Head of caudate nucleus (tissue), 42 donors: Measurements from ENCODE around the gene RAPGEF1.
A peak's percentile ranks its signal among the peaks of the same experiment; 100 is the strongest.

Source experiments
- DNase-seq, 42 donors: peaks; one replicate each; pipeline versions ENCODE4 v3.0.0 to v3.0.0-alpha.2; 2020 to 2021; ENCODE audit warnings: mixed read lengths in 7 of 42
- intact Hi-C: fragments of 100-400 bp; cut with DNase I; formaldehyde crosslinking; loops from one replicate; pipeline ENCODE4 v1.15.0; 2022

Gene RAPGEF1

GRCh38 chr9:131649646-131650045 is 90.2 kb downstream of the RAPGEF1 start:
- no peak for DNase-seq
- intact Hi-C loops, result no loop called here

- DNase-seq, result no peak
- intact Hi-C loops, result no loop called here
These were observed 94.6 kb downstream of the RAPGEF1 start for GRCh38 chr9:131645078-131645776.

GRCh38 chr9:131642496-131643083 is 97.3 kb downstream of the RAPGEF1 start:
- intact Hi-C loops, result no loop called here
- no peak for DNase-seq

GRCh38 chr9:131641618-131642495 is 98.0 kb downstream of the RAPGEF1 start:
- intact Hi-C loops, result no loop called here
- peak in 29 of 42 donors; percentile 22 to 77 (median 49) for DNase-seq

GRCh38 chr9:131640438-131641137 is 99.3 kb downstream of the RAPGEF1 start:
- DNase-seq, result peak in 8 of 42 donors; percentile 40 to 72 (median 52)
- intact Hi-C loops, result no loop called here

- DNase-seq, result peak in 1 of 42 donors; percentile 39
These were observed 100.0 kb downstream of the RAPGEF1 start for GRCh38 chr9:131639769-131640437.

GRCh38 chr9:131636593-131636992 is 103.3 kb downstream of the RAPGEF1 start:
- DNase-seq, result no peak
- intact Hi-C loops, result no loop called here

More at GRCh38 chr9:131639769-131640437, 100.0 kb downstream of the RAPGEF1 start:
- intact Hi-C loops, result no loop called here

GRCh38 chr9:131635892-131636291 is 104.0 kb downstream of the RAPGEF1 start:
- DNase-seq, result no peak
- intact Hi-C loops, result no loop called here

- intact Hi-C loops, result no loop called here
- peak in 37 of 42 donors; percentile 20 to 84 (median 60) for DNase-seq
These were observed 104.6 kb downstream of the RAPGEF1 start for GRCh38 chr9:131635285-131635684.

GRCh38 chr9:131633491-131634031 is 106.3 kb downstream of the RAPGEF1 start:
- DNase-seq, result peak in 4 of 42 donors; percentile 36 to 64 (median 50)
- intact Hi-C loops, result no loop called here

- intact Hi-C loops, result no loop called here
- no peak for DNase-seq
These were observed 108.6 kb downstream of the RAPGEF1 start for GRCh38 chr9:131631306-131631705.

GRCh38 chr9:131630205-131630831 is 109.6 kb downstream of the RAPGEF1 start:
- peak in 1 of 42 donors; percentile 28 for DNase-seq
- intact Hi-C loops, result no loop called here

- intact Hi-C loops, result no loop called here
These were observed 110.1 kb downstream of the RAPGEF1 start for GRCh38 chr9:131629825-131630204.

GRCh38 chr9:131629226-131629500 is 110.7 kb downstream of the RAPGEF1 start:
- intact Hi-C loops, result no loop called here
- DNase-seq, result no peak

More at GRCh38 chr9:131629825-131630204, 110.1 kb downstream of the RAPGEF1 start:
- DNase-seq, result no peak

GRCh38 chr9:131628459-131629225 is 111.2 kb downstream of the RAPGEF1 start:
- DNase-seq, result no peak
- intact Hi-C loops, result no loop called here

GRCh38 chr9:131627648-131628458 is 112.0 kb downstream of the RAPGEF1 start:
- intact Hi-C loops, result no loop called here
- DNase-seq, result peak in 1 of 42 donors; percentile 35

- DNase-seq, result no peak
- intact Hi-C loops, result no loop called here
These were observed 112.6 kb downstream of the RAPGEF1 start for GRCh38 chr9:131627326-131627647.
